Vagina (tissue), 2 donors: ENCODE results near the gene GTF2A1.

ENCODE experiments used
- CTCF ChIP-seq, 3 experiments: fragments of 450-650 bp in 2 of 3; fragments of 200-600 bp in 1 of 3; sonication (generic) in 1 of 3; IDR thresholded peaks; one replicate each; pipeline ENCODE4 v1.5.1; 2017 to 2019; ENCODE audit warnings: antibody characterized with exemption in 3 of 3, mild to moderate bottlenecking in 2 of 3, moderate library complexity in 2 of 3
- POLR2A ChIP-seq, 2 donors: fragments of 450-650 bp; IDR thresholded peaks; one replicate each; pipeline ENCODE4 v1.6.1; 2017; ENCODE audit warnings: antibody characterized with exemption in 2 of 2, mild to moderate bottlenecking in 2 of 2, moderate library complexity in 2 of 2
- POLR2AphosphoS5 ChIP-seq, 2 donors: sonication (generic); formaldehyde crosslinking; IDR thresholded peaks; one replicate each; pipeline ENCODE4 v1.9.0; 2017; ENCODE audit warnings: antibody characterized with exemption in 2 of 2, mild to moderate bottlenecking in 2 of 2, low read depth in 1 of 2; ENCODE audit not compliant: insufficient read depth in 1 of 2

- TF ChIP-seq POLR2A (IDR thresholded peaks at IDR 0.05) (no peak), CTCF (IDR thresholded peaks at IDR 0.05) (no peak), POLR2AphosphoS5 (IDR thresholded peaks at IDR 0.05; ENCODE audit: insufficient read depth in 1 of 2, low read depth in 1 of 2) (no peak)
These were observed 59.0 kb downstream of the GTF2A1 start for GRCh38 chr14:81161749-81162148.
